HG02885 (cell line): ENCODE data around the gene CARD9.

ENCODE experiments used
- ATAC-seq: cut with Tn5 transposase; IDR thresholded peaks from one replicate; pipeline ENCODE4 v1.9.1; 2021; ENCODE audit warnings: mild to moderate bottlenecking; ENCODE audit not compliant: unreplicated experiment, poor library complexity

The CARD9 gene

GRCh38 chr9:136401173-136401922, 27.9 kb upstream of the CARD9 start:
- no peak for ATAC-seq

- peak; percentile 76 for ATAC-seq
These were observed 26.8 kb upstream of the CARD9 start, which contains the start of gene SNAPC4 for GRCh38 chr9:136400038-136400834. Gene SNAPC4, minus strand, starts transcription at chr9:136400170. Its CDS starts 1,742 bp downstream, at chr9:136398428.

GRCh38 chr9:136399176-136400037, 25.9 kb upstream of the CARD9 start:
- ATAC-seq = peak; percentile 27

GRCh38 chr9:136398286-136398685, 24.8 kb upstream of the CARD9 start:
- ATAC-seq = no peak

GRCh38 chr9:136397643-136398042, 24.2 kb upstream of the CARD9 start:
- ATAC-seq = no peak

- no peak for ATAC-seq
These were observed 22.7 kb upstream of the CARD9 start for GRCh38 chr9:136396219-136396515.

- no peak for ATAC-seq
These were observed 22.1 kb upstream of the CARD9 start for GRCh38 chr9:136395345-136396218.

- ATAC-seq = no peak
These were observed 21.5 kb upstream of the CARD9 start for GRCh38 chr9:136395020-136395340.

- ATAC-seq = no peak
These were observed 21.0 kb upstream of the CARD9 start for GRCh38 chr9:136394312-136395019.

GRCh38 chr9:136393531-136393930, 20.1 kb upstream of the CARD9 start:
- ATAC-seq = no peak

- ATAC-seq = no peak
These were observed 19.3 kb upstream of the CARD9 start for GRCh38 chr9:136392538-136393449.

GRCh38 chr9:136391737-136392537, 18.5 kb upstream of the CARD9 start:
- no peak for ATAC-seq

- no peak for ATAC-seq
These were observed 15.9 kb upstream of the CARD9 start for GRCh38 chr9:136389396-136389795.

GRCh38 chr9:136387217-136387616, 13.7 kb upstream of the CARD9 start:
- ATAC-seq = no peak

GRCh38 chr9:136386018-136386417, 12.5 kb upstream of the CARD9 start:
- ATAC-seq = no peak

GRCh38 chr9:136385015-136385414, 11.5 kb upstream of the CARD9 start:
- no peak for ATAC-seq

- ATAC-seq = no peak
These were observed 10.0 kb upstream of the CARD9 start for GRCh38 chr9:136383436-136383835.
